Amygdala (tissue), 56 donors: ENCODE results near the gene S100A7A.
"Not testable (repeated sequence)": the region's sequence is repeated elsewhere in the genome, so short reads cannot be mapped to it uniquely, and the experiment has no call there.

Experiments used
- DNase-seq, 56 donors: peaks; one replicate each; lab custom pipeline; 2025; lab: John Stamatoyannopoulos, UW

Gene S100A7A

DNA sequence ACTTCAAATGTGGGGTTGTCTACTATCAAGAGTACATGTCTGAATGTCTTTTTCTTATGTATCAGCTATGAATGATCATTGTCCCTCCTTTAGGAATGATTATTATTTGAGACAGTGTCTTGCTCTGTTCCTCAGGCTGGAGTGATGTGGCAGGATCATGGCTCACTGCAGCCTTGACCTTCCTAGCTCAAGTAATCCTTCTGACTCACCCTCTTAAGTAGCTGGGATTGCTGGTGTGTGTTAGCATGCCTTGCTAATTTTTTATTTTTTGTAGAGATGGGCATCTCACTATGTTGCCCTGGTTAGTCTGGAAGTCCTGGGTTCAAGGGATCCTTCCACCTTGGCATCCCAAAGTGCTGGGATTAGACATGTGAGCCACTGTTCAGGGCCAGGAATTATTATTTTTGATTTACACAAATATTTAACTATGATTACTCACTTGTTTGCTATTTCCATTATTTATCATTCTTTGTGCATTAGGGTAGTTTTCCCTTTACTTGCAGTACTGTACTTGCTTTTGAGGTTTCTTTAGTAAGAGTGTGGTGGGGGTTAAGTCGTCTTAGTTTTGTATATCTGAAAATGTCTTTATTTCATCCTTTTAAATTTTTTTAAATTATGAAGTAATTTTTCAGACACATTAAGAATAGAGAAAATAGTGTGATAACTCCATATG, 31.3 kb downstream of the S100A7A start:
- DNase-seq = no peak

DNA sequence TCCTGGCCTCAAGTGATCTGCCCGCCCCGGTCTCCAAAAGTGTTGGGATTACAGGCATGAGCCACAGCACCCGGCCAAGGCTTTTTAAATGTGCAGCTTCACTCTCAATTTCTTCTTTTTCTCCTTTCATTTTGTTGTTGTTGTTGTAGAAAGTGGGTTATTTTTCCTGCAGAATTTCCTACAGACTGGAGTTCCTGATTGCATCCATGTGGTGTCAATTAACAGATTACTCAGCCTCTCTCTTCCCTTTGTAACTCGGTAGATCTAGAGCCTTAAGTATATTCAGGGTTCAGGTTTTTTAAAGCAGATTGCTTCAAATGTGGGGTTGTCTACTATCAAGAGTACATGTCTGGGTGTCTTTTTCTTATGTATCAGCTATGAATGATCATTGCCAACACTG, 32.5 kb downstream of the S100A7A start:
- DNase-seq = not testable (repeated sequence)

DNA sequence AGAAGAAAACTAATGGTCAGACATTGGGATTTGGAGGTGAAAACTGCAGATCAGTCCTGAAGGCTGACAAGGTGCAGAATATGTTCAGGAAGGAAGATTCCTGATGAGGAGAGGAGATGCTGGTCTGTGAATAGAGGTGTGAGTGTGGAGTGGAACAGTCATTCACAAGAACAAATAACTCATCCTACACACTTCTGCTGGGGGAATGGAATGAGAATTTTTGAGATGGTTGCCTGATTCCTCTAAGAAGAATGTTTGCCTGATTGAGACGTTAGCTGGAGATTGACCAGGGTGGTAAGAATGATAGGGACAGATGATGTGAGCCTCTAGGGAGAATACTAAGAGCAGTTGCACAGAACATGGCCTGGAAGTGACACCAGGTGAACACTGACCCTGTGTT, 40.1 kb downstream of the S100A7A start:
- DNase-seq = no peak

DNA sequence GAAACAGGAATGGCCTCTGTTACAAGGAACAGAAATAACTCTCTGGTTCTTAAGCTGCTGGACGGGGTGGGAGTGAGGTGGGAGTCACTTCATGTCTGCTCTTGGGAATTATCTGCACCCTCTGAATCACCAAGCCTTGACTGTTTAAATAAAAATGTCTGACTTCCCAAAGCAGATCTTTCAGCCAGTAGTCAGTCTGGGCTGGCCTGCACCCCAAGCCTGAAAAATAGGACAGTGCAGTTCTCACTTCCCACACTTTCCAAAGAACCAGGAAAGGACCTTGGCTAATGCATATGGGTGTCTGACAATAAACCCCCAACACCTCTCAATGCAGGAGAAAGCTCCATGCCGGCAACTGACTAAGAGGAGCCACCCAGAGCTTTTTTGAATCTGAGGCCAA, 43.3 kb downstream of the S100A7A start:
- no peak for DNase-seq

DNA sequence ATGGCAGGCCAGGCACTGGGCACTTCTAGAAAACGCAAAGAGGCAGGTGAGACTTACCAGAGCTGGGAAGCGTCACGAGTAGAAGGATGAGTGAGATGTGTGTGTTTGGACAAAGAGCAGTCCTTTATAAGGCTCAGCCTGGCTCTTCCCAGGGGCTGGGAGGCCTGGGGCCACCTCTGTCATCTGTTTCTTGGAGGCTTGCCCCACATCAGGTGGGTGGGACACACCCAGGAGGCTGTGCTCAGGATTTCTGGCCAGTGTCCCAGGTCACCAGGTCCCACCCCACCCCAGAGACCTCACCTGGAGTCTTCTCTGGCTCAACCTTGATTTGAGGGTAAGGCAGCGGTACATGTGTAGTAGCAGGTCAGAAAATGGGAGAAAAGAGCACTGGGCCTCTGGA, 44.2 kb downstream of the S100A7A start, which contains the start of gene S100A7:
TSS of gene S100A7 (minus strand) at position 101 of the 400 bp plus-strand sequence. CDS start 1,638 bp downstream, outside the sequence.
- no peak for DNase-seq

DNA sequence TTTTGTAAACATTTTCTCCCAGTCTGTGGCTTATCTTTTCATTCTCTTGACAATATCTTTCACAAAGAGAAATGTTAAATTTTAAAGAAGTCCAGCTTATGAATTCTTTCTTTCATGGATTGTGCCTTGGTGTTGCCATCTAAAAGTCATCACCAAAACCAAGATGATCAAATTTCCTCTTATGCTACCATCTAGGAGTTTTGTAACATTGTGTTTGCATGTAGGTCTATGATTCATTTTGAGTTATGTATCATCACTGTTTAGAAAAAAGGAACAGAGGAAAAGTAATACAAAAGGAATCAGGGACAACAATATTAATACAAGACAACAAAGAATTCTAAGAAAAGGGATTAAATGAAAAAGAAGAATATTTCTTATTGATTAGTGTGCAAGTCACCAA, 46.4 kb downstream of the S100A7A start:
- DNase-seq = not testable (repeated sequence)

DNA sequence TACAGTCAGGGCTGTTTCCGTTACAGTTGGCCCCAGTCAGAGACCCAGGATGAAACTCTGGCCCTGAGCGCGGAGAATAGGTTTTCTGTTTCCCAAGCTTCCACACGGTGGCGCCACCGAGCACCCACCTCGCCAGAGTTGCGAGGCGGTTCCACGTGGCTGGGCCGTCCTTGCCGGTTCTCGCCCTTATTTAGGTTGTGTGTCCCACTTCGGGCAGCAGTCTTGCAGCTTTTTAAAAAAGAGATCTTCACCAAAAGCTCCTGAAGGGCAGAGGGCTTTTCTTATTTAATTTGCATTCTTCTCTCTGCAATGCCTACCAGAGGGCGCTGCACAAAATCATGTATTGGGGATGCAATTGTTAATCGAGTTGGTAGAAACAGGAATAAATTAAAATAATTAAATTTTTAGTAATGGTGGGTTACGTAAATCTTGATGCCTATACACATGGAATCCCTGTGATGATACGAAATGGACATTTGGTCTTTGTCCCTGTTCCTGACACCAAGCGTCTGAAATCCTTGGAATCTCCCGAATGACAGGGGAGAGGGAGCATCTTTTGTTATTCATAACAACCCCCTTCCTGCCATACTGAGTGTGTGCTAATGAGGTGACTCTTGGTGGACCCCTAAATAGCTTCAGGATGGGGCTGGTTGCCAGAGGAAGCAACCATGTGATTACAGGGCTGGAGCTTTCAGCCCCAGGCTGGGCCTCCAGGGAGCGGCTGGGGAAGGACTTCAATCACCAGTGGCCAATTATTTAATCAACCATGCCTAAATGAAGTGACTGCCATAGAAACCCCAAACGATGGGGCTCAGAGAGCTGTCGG, 49.7 kb downstream of the S100A7A start:
- DNase-seq = peak in 7 of 56 donors; percentile 2 to 28 (median 6)

DNA sequence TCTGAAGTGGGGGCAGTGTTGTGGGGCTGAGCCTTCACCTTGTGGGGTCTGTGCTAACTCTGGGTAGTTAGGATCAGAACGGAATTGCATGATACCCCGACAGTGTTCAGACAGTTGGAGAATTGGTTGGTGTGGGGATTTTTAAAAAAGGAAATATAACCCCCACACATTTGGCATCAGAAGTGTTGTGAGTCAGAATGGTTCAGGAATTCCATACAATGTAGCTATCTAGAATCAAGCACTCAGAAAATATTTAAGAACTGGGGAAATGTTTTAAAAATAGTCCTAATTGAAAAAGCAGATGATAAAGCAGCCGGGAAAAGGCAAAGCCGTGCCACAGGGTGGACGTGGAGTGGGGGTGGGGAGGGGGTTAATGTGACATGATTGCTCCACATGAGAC, 50.6 kb downstream of the S100A7A start:
- DNase-seq = no peak

DNA sequence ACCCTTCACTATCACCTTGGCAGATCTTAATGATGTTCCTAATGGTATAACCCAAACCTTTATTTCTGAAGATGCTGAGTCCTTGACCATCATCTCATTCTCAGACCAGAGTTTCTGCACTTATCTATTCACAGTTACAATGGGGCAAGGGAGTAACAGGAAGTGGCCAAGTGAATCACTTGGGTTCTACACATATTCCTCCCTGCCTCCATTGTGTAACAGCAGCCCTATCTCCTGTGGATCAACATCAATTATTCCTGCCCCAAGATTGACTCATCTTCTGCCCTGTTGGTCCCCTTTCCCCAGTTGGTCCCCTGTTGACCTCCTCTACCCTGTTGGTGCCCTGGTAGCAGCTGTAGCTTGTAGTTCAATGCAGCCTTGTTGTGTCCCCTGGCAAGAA, 54.4 kb downstream of the S100A7A start:
- DNase-seq = no peak
